Natural killer cell treated with Interleukin-12 subunit alpha and Interleukin-12 subunit beta and Interleukin-15 and Interleukin-18, amount 100 ng/mL, for 72 hours (primary cell): ENCODE data around the gene WDFY4. TPM values are rescaled to one million over a fixed set of nuclear protein-coding genes. Genes with fewer than 3 reads are reported as not detected.

Experiments
- ATAC-seq, 2 donors: fragments of 150-1000 bp; cut with Tn5 transposase in 1 of 2; sonication (Bioruptor Pico), chemical (Tn5 transposase) in 1 of 2; 2 replicates each; pipeline ENCODE4 v1.10.0; 2021
- DNase-seq: peaks from one replicate; pipeline ENCODE4 v3.0.0; 2022; ENCODE audit warnings: low spot score
- H3K27ac Mint-ChIP-seq, 2 donors: 1 replicate in 1 of 2; 2 replicates in 1 of 2; pipeline ENCODE4 v1.8.0; 2022; ENCODE audit warnings: mixed read lengths in 2 of 2, mild to moderate bottlenecking in 1 of 2, moderate library complexity in 1 of 2
- H3K27me3 Mint-ChIP-seq, 2 donors: 1 replicate in 1 of 2; 2 replicates in 1 of 2; pipeline ENCODE4 v1.8.0; 2022; ENCODE audit warnings: mixed read lengths in 2 of 2
- H3K36me3 Mint-ChIP-seq: one replicate; pipeline ENCODE4 v1.8.0; 2022; ENCODE audit warnings: mixed read lengths
- H3K4me1 Mint-ChIP-seq, 2 donors: 1 replicate in 1 of 2; 2 replicates in 1 of 2; pipeline ENCODE4 v1.8.0; 2022; ENCODE audit warnings: low read depth in 2 of 2, mixed read lengths in 2 of 2, mild to moderate bottlenecking in 1 of 2
- H3K4me3 Mint-ChIP-seq: one replicate; pipeline ENCODE4 v1.8.0; 2022; ENCODE audit warnings: mixed read lengths
- H3K9me3 Mint-ChIP-seq: 2 replicates; pipeline ENCODE4 v1.8.0; 2022; ENCODE audit warnings: mixed read lengths
- total RNA-seq, 2 donors: library from RNA; stranded (reverse); gene quantifications; one replicate each; pipeline ENCODE4 v1.2.3, GENCODE V29; 2022

The WDFY4 gene
- total RNA-seq, 2 donors from 2014 or later: 2.0 TPM; not detected in 1

GRCh38 chr10:48724127-48724526 lies 39.5 kb downstream of the WDFY4 start:
- Mint-ChIP-seq H3K4me1 (no peaks in the 10 kb centered on the region), H3K27ac (no peak overlapping the region), H3K36me3 (no peaks in the 10 kb centered on the region), H3K4me3 (no peak overlapping the region), H3K27me3 (peaks cover 0 to 6% of the 10 kb centered on the region in 2 donors), H3K9me3 (no peaks in the 10 kb centered on the region)
- DNase-seq: no peak
- ATAC-seq: no peak

DNA sequence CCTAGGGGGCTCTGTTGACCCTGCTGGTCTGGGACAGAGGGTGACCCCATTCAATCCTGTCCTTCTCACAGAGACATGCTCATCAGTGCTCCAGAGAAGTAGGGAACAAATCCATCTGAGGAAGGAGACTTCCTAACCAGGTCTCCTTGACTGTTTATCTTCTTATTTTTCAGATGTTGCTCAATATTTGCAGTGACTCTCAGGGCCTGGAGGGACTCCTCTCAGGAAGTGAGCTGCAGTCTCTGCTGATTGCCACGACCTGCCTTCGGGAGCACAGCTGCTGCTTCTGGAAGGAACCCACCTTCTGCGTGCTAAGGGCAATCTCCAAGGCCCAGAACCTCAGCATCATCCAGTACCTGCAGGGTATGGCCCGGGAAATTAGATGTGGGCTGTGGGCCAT lies 41.0 kb downstream of the WDFY4 start:
- H3K9me3 Mint-ChIP-seq: no peaks in the 10 kb centered on the region
- H3K4me3 Mint-ChIP-seq: no peak overlapping the region
- no peaks in the 10 kb centered on the region for H3K27me3 Mint-ChIP-seq
- ATAC-seq: no peak
- no peak overlapping the region for H3K27ac Mint-ChIP-seq
- no peaks in the 10 kb centered on the region for H3K4me1 Mint-ChIP-seq
- H3K36me3 Mint-ChIP-seq: no peaks in the 10 kb centered on the region
- DNase-seq: no peak

- H3K27ac Mint-ChIP-seq: no peak overlapping the region
- DNase-seq (no peak), ATAC-seq (no peak)
- no peaks in the 10 kb centered on the region for H3K36me3 Mint-ChIP-seq
- H3K27me3 Mint-ChIP-seq: no peaks in the 10 kb centered on the region
- no peaks in the 10 kb centered on the region for H3K4me1 Mint-ChIP-seq
- H3K9me3 Mint-ChIP-seq: no peaks in the 10 kb centered on the region
- no peak overlapping the region for H3K4me3 Mint-ChIP-seq
These were observed 43.2 kb downstream of the WDFY4 start for GRCh38 chr10:48727866-48728265.

DNA sequence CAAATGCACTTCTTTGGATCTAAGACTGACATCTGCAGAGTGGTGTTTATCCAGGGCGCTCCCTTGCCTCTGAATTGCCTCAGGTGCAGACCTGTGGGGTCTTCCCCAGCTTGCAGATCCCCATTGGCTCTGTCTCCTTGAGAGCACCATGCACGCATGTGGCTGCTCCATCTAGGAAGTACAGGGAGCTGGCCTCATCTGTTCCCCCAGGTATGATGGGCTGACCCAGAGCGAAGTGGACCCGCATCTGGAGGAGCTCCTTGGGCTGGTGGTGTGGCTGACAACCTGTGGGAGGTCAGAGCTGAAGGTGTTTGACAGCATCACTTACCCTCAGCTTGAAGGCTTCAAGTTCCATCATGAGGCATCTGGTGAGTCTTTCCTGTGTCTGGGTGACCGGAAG lies 44.5 kb downstream of the WDFY4 start:
- ATAC-seq (no peak), DNase-seq (no peak)
- Mint-ChIP-seq H3K27ac (no peak overlapping the region), H3K9me3 (no peaks in the 10 kb centered on the region), H3K4me3 (no peak overlapping the region), H3K27me3 (no peaks in the 10 kb centered on the region), H3K4me1 (no peaks in the 10 kb centered on the region), H3K36me3 (no peaks in the 10 kb centered on the region)

DNA sequence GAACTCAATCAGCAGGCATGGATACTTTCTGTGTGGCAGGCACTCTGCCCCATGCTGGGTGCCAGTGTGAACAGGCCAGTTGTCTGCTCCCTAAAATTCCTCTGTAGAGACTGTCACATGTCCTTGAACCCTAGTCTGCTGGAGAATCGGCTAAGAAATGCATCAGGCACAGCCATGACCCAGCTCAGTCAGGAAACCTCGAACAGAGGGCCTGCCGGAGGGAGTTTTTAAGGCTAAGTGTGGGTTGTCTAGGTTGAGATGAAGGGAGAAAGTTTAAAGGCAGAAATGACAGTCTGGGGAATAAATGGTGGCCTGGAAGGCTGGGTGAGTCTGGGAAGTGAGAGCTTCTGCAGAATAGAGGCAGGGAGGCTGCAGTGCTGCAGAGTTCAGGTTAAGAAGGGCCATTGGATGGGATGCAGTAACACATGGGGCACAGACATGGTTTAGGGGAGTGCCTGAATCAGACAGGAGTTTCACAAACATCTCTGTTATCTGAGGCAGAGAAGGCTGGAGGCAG lies 45.3 kb downstream of the WDFY4 start:
- Mint-ChIP-seq H3K4me3 (no peak overlapping the region), H3K36me3 (no peaks in the 10 kb centered on the region), H3K4me1 (no peaks in the 10 kb centered on the region), H3K9me3 (no peaks in the 10 kb centered on the region), H3K27me3 (no peaks in the 10 kb centered on the region), H3K27ac (no peak overlapping the region)
- DNase-seq (no peak), ATAC-seq (no peak)

DNA sequence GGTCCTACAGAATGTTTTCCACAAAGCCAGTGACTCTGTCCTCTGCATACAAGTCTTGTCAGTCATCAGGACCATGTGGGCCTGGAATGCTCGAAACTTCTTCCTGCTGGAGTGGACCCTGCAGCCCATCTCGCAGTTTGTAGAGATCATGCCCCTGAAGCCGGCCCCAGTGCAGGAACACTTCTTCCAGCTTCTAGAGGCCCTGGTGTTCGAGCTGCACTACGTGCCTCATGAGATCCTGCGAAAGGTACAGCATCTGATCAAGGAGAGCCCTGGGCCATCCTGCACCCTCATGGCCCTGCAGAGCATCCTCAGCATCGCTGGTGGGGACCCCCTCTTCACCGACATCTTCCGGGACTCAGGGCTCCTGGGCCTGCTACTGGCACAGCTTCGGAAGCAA lies 46.5 kb downstream of the WDFY4 start:
- DNase-seq (no peak), ATAC-seq (no peak)
- no peak overlapping the region for H3K4me3 Mint-ChIP-seq
- H3K4me1 Mint-ChIP-seq: no peaks in the 10 kb centered on the region
- H3K27me3 Mint-ChIP-seq: no peaks in the 10 kb centered on the region
- H3K9me3 Mint-ChIP-seq: no peaks in the 10 kb centered on the region
- no peaks in the 10 kb centered on the region for H3K36me3 Mint-ChIP-seq
- no peak overlapping the region for H3K27ac Mint-ChIP-seq

DNA sequence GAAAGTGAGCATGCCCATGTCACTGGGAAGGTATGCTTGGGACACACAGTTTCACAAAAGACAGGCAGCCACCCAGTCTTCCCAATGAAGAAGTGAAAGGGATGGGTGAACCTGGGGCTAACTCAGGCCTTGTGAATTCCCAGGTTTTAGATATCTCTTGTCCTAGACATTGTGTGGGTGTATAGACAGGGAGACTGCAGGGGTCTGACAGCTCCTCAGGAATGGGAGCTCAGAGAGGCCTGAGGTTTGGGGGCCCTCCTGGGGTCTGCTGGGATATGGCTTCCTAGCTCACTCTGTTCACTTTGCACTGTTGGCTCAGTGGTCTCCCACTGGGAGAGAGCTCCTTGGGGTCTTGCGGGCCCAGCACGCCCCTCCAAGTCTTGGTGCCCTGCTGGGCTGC lies 47.0 kb downstream of the WDFY4 start:
- Mint-ChIP-seq H3K27ac (no peak overlapping the region), H3K4me1 (no peaks in the 10 kb centered on the region), H3K4me3 (no peak overlapping the region), H3K27me3 (no peaks in the 10 kb centered on the region), H3K9me3 (no peaks in the 10 kb centered on the region), H3K36me3 (no peaks in the 10 kb centered on the region)
- no peak for DNase-seq
- ATAC-seq: peak in 1 of 2 donors; percentile 17

GRCh38 chr10:48733329-48733728 lies 48.7 kb downstream of the WDFY4 start:
- Mint-ChIP-seq H3K4me1 (no peaks in the 10 kb centered on the region), H3K4me3 (no peak overlapping the region), H3K36me3 (no peaks in the 10 kb centered on the region), H3K9me3 (no peaks in the 10 kb centered on the region), H3K27me3 (peaks cover 3 to 10% of the 10 kb centered on the region in 2 donors), H3K27ac (no peak overlapping the region)
- ATAC-seq (no peak), DNase-seq (no peak)

GRCh38 chr10:48735836-48736390 lies 51.2 kb downstream of the WDFY4 start:
- no peaks in the 10 kb centered on the region for H3K9me3 Mint-ChIP-seq
- H3K4me3 Mint-ChIP-seq: no peak overlapping the region
- peaks cover 3 to 10% of the 10 kb centered on the region in 2 donors for H3K27me3 Mint-ChIP-seq
- no peaks in the 10 kb centered on the region for H3K4me1 Mint-ChIP-seq
- H3K36me3 Mint-ChIP-seq: no peaks in the 10 kb centered on the region
- no peak for ATAC-seq
- H3K27ac Mint-ChIP-seq: no peak overlapping the region
- no peak for DNase-seq

- no peaks in the 10 kb centered on the region for H3K4me1 Mint-ChIP-seq
- no peak overlapping the region for H3K4me3 Mint-ChIP-seq
- H3K27me3 Mint-ChIP-seq: peaks cover 3 to 13% of the 10 kb centered on the region in 2 donors
- no peaks in the 10 kb centered on the region for H3K9me3 Mint-ChIP-seq
- ATAC-seq (no peak), DNase-seq (no peak)
- no peak overlapping the region for H3K27ac Mint-ChIP-seq
- no peaks in the 10 kb centered on the region for H3K36me3 Mint-ChIP-seq
These were observed 51.9 kb downstream of the WDFY4 start for GRCh38 chr10:48736596-48736995.

DNA sequence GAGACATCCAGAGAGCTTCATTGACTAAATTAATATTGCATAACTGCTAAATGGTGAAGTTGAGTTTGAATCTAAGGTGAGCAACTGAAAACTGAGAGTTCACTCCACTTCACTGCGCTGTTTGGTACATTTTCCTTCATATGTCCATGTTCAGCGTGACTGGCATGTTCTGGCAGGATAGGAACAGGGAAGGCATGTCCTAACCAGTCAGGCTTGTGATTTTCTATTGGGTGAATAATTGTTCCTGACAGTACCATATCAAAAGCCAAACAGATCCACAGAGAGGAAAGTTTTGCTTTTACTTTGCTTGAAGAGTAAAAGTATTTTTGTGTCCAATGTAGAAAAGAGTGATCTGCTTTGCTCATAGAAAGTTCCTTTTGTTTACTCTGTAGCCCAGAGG lies 53.2 kb downstream of the WDFY4 start:
- Mint-ChIP-seq H3K9me3 (no peaks in the 10 kb centered on the region), H3K4me1 (no peaks in the 10 kb centered on the region), H3K4me3 (no peak overlapping the region), H3K36me3 (no peaks in the 10 kb centered on the region), H3K27me3 (peaks cover 9 to 16% of the 10 kb centered on the region in 2 donors), H3K27ac (no peak overlapping the region)
- ATAC-seq: no peak
- no peak for DNase-seq

DNA sequence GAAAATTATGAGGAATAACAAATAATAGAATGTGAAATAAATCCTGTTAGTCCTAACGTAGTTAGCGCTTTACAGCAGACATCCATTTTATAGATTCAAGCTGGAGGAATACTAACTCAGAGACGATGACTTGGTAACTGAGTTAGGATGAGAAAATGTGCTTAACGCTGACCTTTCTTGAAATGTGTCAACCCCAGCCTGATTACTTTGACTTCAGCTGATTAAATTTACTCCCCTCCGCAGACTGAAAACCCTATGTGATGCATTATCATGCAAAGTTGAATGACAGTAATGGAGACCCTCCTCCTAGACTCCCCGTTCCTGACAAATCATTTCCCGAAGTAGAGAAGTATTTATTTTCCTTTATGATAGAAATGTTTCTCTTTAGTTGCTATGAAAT lies 54.5 kb downstream of the WDFY4 start:
- Mint-ChIP-seq H3K9me3 (no peaks in the 10 kb centered on the region), H3K36me3 (no peaks in the 10 kb centered on the region), H3K27ac (no peak overlapping the region), H3K4me3 (no peak overlapping the region), H3K4me1 (no peaks in the 10 kb centered on the region), H3K27me3 (peaks cover 9 to 16% of the 10 kb centered on the region in 2 donors)
- DNase-seq: no peak
- ATAC-seq: no peak

- Mint-ChIP-seq H3K27me3 (peaks cover 9 to 16% of the 10 kb centered on the region in 2 donors), H3K36me3 (no peaks in the 10 kb centered on the region), H3K4me3 (no peak overlapping the region), H3K27ac (no peak overlapping the region), H3K9me3 (no peaks in the 10 kb centered on the region), H3K4me1 (no peaks in the 10 kb centered on the region)
- ATAC-seq (no peak), DNase-seq (no peak)
These were observed 55.5 kb downstream of the WDFY4 start for GRCh38 chr10:48740015-48740707.

DNA sequence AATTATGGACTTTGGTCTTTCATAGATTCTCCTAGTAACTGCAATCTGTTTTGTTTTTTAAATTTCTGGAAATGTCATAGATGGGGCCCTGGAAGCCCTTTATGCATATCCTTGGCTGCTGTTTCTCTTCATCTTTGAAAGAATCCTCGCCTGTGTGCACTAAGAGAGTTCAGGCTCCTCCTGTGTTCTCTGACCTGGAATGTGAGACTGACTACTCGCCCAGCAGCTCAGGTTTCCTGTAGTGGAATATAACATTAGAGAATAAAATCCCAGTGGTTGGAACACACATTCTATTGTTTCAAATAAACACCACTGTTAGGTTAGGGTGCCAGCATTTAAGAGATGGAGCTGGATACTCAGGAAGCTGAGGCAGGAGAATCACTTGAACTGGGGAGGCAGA lies 56.3 kb downstream of the WDFY4 start:
- Mint-ChIP-seq H3K4me3 (no peak overlapping the region), H3K36me3 (no peaks in the 10 kb centered on the region), H3K4me1 (no peaks in the 10 kb centered on the region), H3K9me3 (no peaks in the 10 kb centered on the region), H3K27me3 (peaks cover 9 to 16% of the 10 kb centered on the region in 2 donors), H3K27ac (no peak overlapping the region)
- DNase-seq (no peak), ATAC-seq (no peak)
